IMR-90 (cell line): ENCODE results near the gene C9orf152. TPM values are rescaled to one million over a fixed set of nuclear protein-coding genes. Genes with fewer than 3 reads are reported as not detected.

ENCODE experiments used
- ATAC-seq: fragments of 200-7000 bp; cut with Tn5 transposase; 2 replicates; pipeline ENCODE4 v1.9.1; 2020; ENCODE audit warnings: low read depth, mild to moderate bottlenecking, moderate library complexity
- BruUV-seq: library from RNA; stranded (reverse); fragments of 400-500 nt; replicated peaks from 2 replicates; lab custom pipeline; 2021; lab: Mats Ljungman, UMichigan
- CTCF ChIA-PET: fragments of 300-600 bp; formaldehyde crosslinking; extraction: SDS; loops from one replicate; lab custom pipeline; 2021; ENCODE audit warnings: antibody characterized with exemption; lab: Yijun Ruan, JAX
- POLR2A ChIA-PET: fragments of 300-600 bp; sonication (Branson Sonifier 250); formaldehyde crosslinking; loops from one replicate; lab custom pipeline; 2022; ENCODE audit warnings: antibody characterized with exemption; ENCODE audit not compliant: unreplicated experiment; lab: Charles Lee
- DNase-seq: peaks from one replicate; pipeline ENCODE4 v3.0.0; 2013
- H2AFZ ChIP-seq: replicated peaks from 2 replicates; pipeline ENCODE3; 2013; ENCODE audit warnings: low read length, mild to moderate bottlenecking; ENCODE audit not compliant: poor library complexity
- H2AK5ac ChIP-seq: 2 replicates; pipeline ENCODE4 v1.6.1; 2013; ENCODE audit warnings: low read depth, low read length, inconsistent platforms
- H2AK9ac ChIP-seq: replicated peaks from 2 replicates; pipeline ENCODE3; 2013; ENCODE audit warnings: mild to moderate bottlenecking, low read depth, low read length, moderate library complexity; ENCODE audit not compliant: poor library complexity
- H2BK120ac ChIP-seq: 2 replicates; pipeline ENCODE4 v1.6.1; 2013; ENCODE audit warnings: low read depth, low read length, inconsistent platforms
- H2BK15ac ChIP-seq: 3 replicates; pipeline ENCODE4 v1.6.1; 2013; ENCODE audit warnings: low read depth, low read length, inconsistent platforms
- H2BK20ac ChIP-seq: 2 replicates; pipeline ENCODE4 v1.6.1; 2013; ENCODE audit warnings: low read depth, mild to moderate bottlenecking, inconsistent platforms, low read length, moderate library complexity
- H2BK5ac ChIP-seq: 2 replicates; pipeline ENCODE4 v1.6.1; 2013; ENCODE audit warnings: mild to moderate bottlenecking, low read depth, low read length, inconsistent platforms; ENCODE audit not compliant: poor library complexity, severe bottlenecking
- H3K14ac ChIP-seq: replicated peaks from 2 replicates; pipeline ENCODE4 v1.6.1; 2013; ENCODE audit warnings: low read depth, low read length, inconsistent platforms
- H3K18ac ChIP-seq: 2 replicates; pipeline ENCODE4 v1.6.1; 2013; ENCODE audit warnings: low read depth, low read length, control low read depth
- H3K23ac ChIP-seq: 2 replicates; pipeline ENCODE4 v1.6.1; 2013; ENCODE audit warnings: low read depth, low read length, inconsistent platforms
- H3K27ac ChIP-seq: 2 replicates; pipeline ENCODE4 v1.5.1; 2013; ENCODE audit warnings: mild to moderate bottlenecking, control low read depth, low read length; ENCODE audit not compliant: insufficient read depth
- H3K27me3 ChIP-seq: 2 replicates; pipeline ENCODE4 v1.6.1; 2013; ENCODE audit warnings: low read length; ENCODE audit not compliant: control insufficient read depth, insufficient read depth
- H3K36me3 ChIP-seq: 2 replicates; pipeline ENCODE4 v1.6.1; 2013; ENCODE audit warnings: low read length, mixed read lengths; ENCODE audit not compliant: control insufficient read depth, insufficient read depth
- H3K4ac ChIP-seq: 2 replicates; pipeline ENCODE4 v1.6.1; 2013; ENCODE audit warnings: low read depth, low read length, inconsistent platforms
- H3K4me1 ChIP-seq: 2 replicates; pipeline ENCODE4 v1.6.1; 2013; ENCODE audit warnings: low read length, mixed read lengths; ENCODE audit not compliant: control insufficient read depth, insufficient read depth
- H3K4me2 ChIP-seq: 2 replicates; pipeline ENCODE4 v1.6.1; 2013; ENCODE audit warnings: low read depth, mild to moderate bottlenecking, control low read depth, low read length, moderate library complexity
- H3K4me3 ChIP-seq: 2 replicates; pipeline ENCODE4 v1.5.1; 2013; ENCODE audit warnings: low read depth, mild to moderate bottlenecking, control low read depth, low read length, moderate library complexity; ENCODE audit not compliant: insufficient read depth
- H3K56ac ChIP-seq: 2 replicates; pipeline ENCODE4 v1.6.1; 2013; ENCODE audit warnings: low read length, inconsistent platforms; ENCODE audit not compliant: insufficient read depth; ENCODE audit errors: extremely low read depth
- H3K79me1 ChIP-seq, 2 experiments: 2 replicates each; pipeline ENCODE4 v1.6.1; 2013; ENCODE audit warnings: low read length in 2 of 2, inconsistent platforms in 1 of 2, low read depth in 1 of 2
- H3K9ac ChIP-seq: 2 replicates; pipeline ENCODE4 v1.6.1; 2013; ENCODE audit warnings: low read depth, low read length, control low read depth
- H3K9me1 ChIP-seq: 2 replicates; pipeline ENCODE4 v1.6.1; 2013; ENCODE audit warnings: low read length, inconsistent platforms; ENCODE audit not compliant: insufficient read depth
- H3K9me3 ChIP-seq: 2 replicates; pipeline ENCODE4 v1.6.1; 2013; ENCODE audit warnings: low read length; ENCODE audit not compliant: control insufficient read depth, insufficient read depth
- H4K20me1 ChIP-seq: 2 replicates; pipeline ENCODE4 v1.6.1; 2013; ENCODE audit warnings: low read length, inconsistent platforms; ENCODE audit not compliant: insufficient read depth
- H4K5ac ChIP-seq: 2 replicates; pipeline ENCODE4 v1.6.1; 2013; ENCODE audit warnings: mild to moderate bottlenecking, low read depth, low read length, control low read depth
- H4K8ac ChIP-seq, 2 experiments: 2 replicates each; pipeline ENCODE4 v1.6.1; 2013; ENCODE audit warnings: low read depth in 2 of 2, low read length in 2 of 2, control low read depth in 1 of 2, inconsistent platforms in 1 of 2
- H4K91ac ChIP-seq: 2 replicates; pipeline ENCODE4 v1.6.1; 2013; ENCODE audit warnings: low read depth, low read length, inconsistent platforms; ENCODE audit not compliant: insufficient read depth
- BHLHE40 ChIP-seq: fragments of 150-350 bp; IDR thresholded peaks from 2 replicates; pipeline ENCODE4 v1.6.1; 2016; ENCODE audit warnings: mild to moderate bottlenecking, low read depth, low read length
- CHD1 ChIP-seq: IDR thresholded peaks from 2 replicates; pipeline ENCODE4 v1.6.1; 2012; ENCODE audit warnings: low read depth, low read length, improper control_type of control experiment
- FOS ChIP-seq: fragments of 150-350 bp; IDR thresholded peaks from 2 replicates; pipeline ENCODE4 v1.6.1; 2016; ENCODE audit warnings: low read depth, low read length
- MAFK ChIP-seq: IDR thresholded peaks from 2 replicates; pipeline ENCODE4 v1.6.1; 2012; ENCODE audit warnings: low read depth, low read length, improper control_type of control experiment
- MAZ ChIP-seq: IDR thresholded peaks from 2 replicates; pipeline ENCODE4 v1.6.1; 2012; ENCODE audit warnings: low read depth, mild to moderate bottlenecking, low read length, improper control_type of control experiment, moderate library complexity, borderline replicate concordance
- MXI1 ChIP-seq: IDR thresholded peaks from 2 replicates; pipeline ENCODE4 v1.6.1; 2012; ENCODE audit warnings: low read depth, mild to moderate bottlenecking, low read length, moderate library complexity, borderline replicate concordance
- NFE2L2 ChIP-seq: fragments of 150-350 bp; IDR thresholded peaks from 2 replicates; pipeline ENCODE4 v1.6.1; 2016; ENCODE audit warnings: low read depth, mild to moderate bottlenecking, low read length
- POLR2A ChIP-seq: IDR thresholded peaks from 2 replicates; pipeline ENCODE4 v1.6.1; 2012; ENCODE audit warnings: mild to moderate bottlenecking, low read depth, low read length
- RAD21 ChIP-seq: IDR thresholded peaks from 2 replicates; pipeline ENCODE4 v1.6.1; 2012; ENCODE audit warnings: low read length, improper control_type of control experiment
- RFX5 ChIP-seq: IDR thresholded peaks from 2 replicates; pipeline ENCODE4 v1.8.0; 2012; ENCODE audit warnings: low read depth, mild to moderate bottlenecking, low read length, moderate library complexity
- SMC3 ChIP-seq: fragments of 150-350 bp; IDR thresholded peaks from 2 replicates; pipeline ENCODE4 v1.6.1; 2016; ENCODE audit warnings: low read depth, mild to moderate bottlenecking, antibody characterized with exemption, low read length, moderate library complexity
- USF2 ChIP-seq: fragments of 150-350 bp; IDR thresholded peaks from 2 replicates; pipeline ENCODE4 v1.6.1; 2017; ENCODE audit warnings: mild to moderate bottlenecking, antibody characterized with exemption, low read length, low read depth
- WGBS, 2 experiments: methylation state at CpG; one replicate each; pipeline versions ENCODE4 v1.1.5 to v1.1.7; 2013; ENCODE audit warnings: missing lambda C conversion rate in 2 of 2; ENCODE audit not compliant: insufficient read length in 1 of 2; ENCODE audit errors: extremely low coverage in 2 of 2; 5-methylcytosine and 5-hydroxymethylcytosine counted together
- dilution Hi-C: fragments of 300-500 bp; cut with HindIII; formaldehyde crosslinking; loops from one replicate; pipeline ENCODE4 v1.14.3; 2018; ENCODE audit warnings: low sequenced_read_pairs; ENCODE audit not compliant: unreplicated experiment
- in situ Hi-C: fragments of 300-500 bp; cut with MboI; formaldehyde crosslinking; loops from 3 replicates; pipeline ENCODE4 v1.14.3; 2019; ENCODE audit warnings: low sequenced_read_pairs, inconsistent platforms, mixed read lengths
- intact Hi-C: fragments of 100-400 bp; cut with micrococcal nuclease; formaldehyde crosslinking; loops from 2 replicates; pipeline ENCODE4 v1.10.0; 2022
- polyA plus RNA-seq, 3 experiments: library from polyadenylated mRNA; depleted of rRNA; stranded (reverse); fragments of >200 nt; gene quantifications; 2 replicates each; pipeline ENCODE4 v1.2.3, GENCODE V29; 2012; ENCODE audit warnings: low replicate concordance in 1 of 3
- total RNA-seq: library from RNA; depleted of rRNA; stranded (reverse); fragments of >200 nt; gene quantifications from 2 replicates; pipeline ENCODE4 v1.2.3, GENCODE V29; 2012

Gene C9orf152
- total and polyA plus RNA-seq, 2 of the 4 experiments (the other 2 are of a cell fraction): not detected

GRCh38 chr9:110256380-110257096 is 48.6 kb upstream of the C9orf152 start, which contains the start of gene TXN:
Gene TXN, minus strand, starts transcription at chr9:110256507. Its CDS starts 72 bp downstream, at chr9:110256435.
- H3K14ac ChIP-seq: peak within 1 kb of the TSS; percentile 94
- peak within 1 kb of the TSS; percentile 89 for H4K5ac ChIP-seq
- H2BK20ac ChIP-seq: peak within 1 kb of the TSS; percentile 47
- peaks cover 12% of the 10 kb centered on the region for H3K4me1 ChIP-seq
- no peaks in the 10 kb centered on the region for H3K36me3 ChIP-seq
- peak within 1 kb of the TSS; percentile 91 for H3K27ac ChIP-seq
- H3K79me1 ChIP-seq: peaks cover 7 to 45% of the 10 kb centered on the region in 2 experiments; a peak in 2 of 4 replicates
- H3K23ac ChIP-seq: peak within 1 kb of the TSS; percentile 86
- peak within 1 kb of the TSS; percentile 98 for H4K91ac ChIP-seq
- no peaks in the 10 kb centered on the region for H3K27me3 ChIP-seq
- peak within 1 kb of the TSS; percentile 92 for H2BK15ac ChIP-seq
- intact Hi-C loops: loop anchor here (5.0 to 10.0 kb wide), 6 partner anchors 96 to 366 kb away; partner anchors contain the start of gene SVEP1
- H2BK5ac ChIP-seq: peak within 1 kb of the TSS; percentile 94
- peak within 1 kb of the TSS; percentile 72 to 98 for H4K8ac ChIP-seq
- CTCF ChIA-PET: no interaction called here
- TF ChIP-seq MAZ (peak; percentile 65), USF2 (peak; percentile 52), MAFK (peak; percentile 83), POLR2A (peak; percentile 98), MXI1 (peak; percentile 87), CHD1 (0 out of 2 replicates have a peak, but pooled peaks have one; percentile 8), SMC3 (no peak), NFE2L2 (peak; percentile 99), BHLHE40 (peak; percentile 40; the same call in 1 of the 2 replicates), FOS (no peak), RAD21 (no peak), RFX5 (no peak)
- H3K9ac ChIP-seq: peak within 1 kb of the TSS; percentile 90
- DNase-seq: peak; percentile 87
- H3K4me2 ChIP-seq: peak within 1 kb of the TSS; percentile 88
- H3K4me3 ChIP-seq: peak within 1 kb of the TSS; percentile 71
- peak within 1 kb of the TSS; percentile 90 for H3K56ac ChIP-seq
- peak within 1 kb of the TSS; percentile 92 for H2AK5ac ChIP-seq
- peak within 1 kb of the TSS; percentile 93 for H3K18ac ChIP-seq
- peak within 1 kb of the TSS; percentile 95 for H3K4ac ChIP-seq
- 0% methylated on average over 38 of the region's 65 CpGs; no CpG with 5 or more reads in 1 of the 2 experiments for WGBS, 2 experiments
- dilution Hi-C loops: no loop called here
- peaks cover 43% of the 10 kb centered on the region for H4K20me1 ChIP-seq
- ATAC-seq: peak; percentile 91
- BruUV-seq: no TSS peak
- in situ Hi-C loops: no loop called here
- peak within 1 kb of the TSS; percentile 81 for H2BK120ac ChIP-seq
- peak within 1 kb of the TSS; percentile 97 for H2AK9ac ChIP-seq
- no peaks in the 10 kb centered on the region for H3K9me3 ChIP-seq
- POLR2A ChIA-PET: interaction anchor here (0.5 to 0.8 kb wide), 8 partner anchors 67 to 1375 kb away, joined by 3 to 22 read pairs (median 5); partner anchors contain the start of gene DNAJC25
- peaks cover 4% of the 10 kb centered on the region; the same call in 1 of the 2 replicates for H3K9me1 ChIP-seq
- peak within 1 kb of the TSS; percentile 100 for H2AFZ ChIP-seq
